Fibroblast of lung (primary cell): ENCODE measurements around the gene IFNG-AS1. TPM values are rescaled to one million over a fixed set of nuclear protein-coding genes. Genes with fewer than 3 reads are reported as not detected.

ENCODE experiments used
- DNase-seq, 2 donors: peaks; one replicate each; pipeline versions ENCODE4 v3.0.0 to v3.0.0-alpha.2; 2010; ENCODE audit warnings: low read depth in 2 of 2
- H2AFZ ChIP-seq: 2 replicates; pipeline ENCODE4 v1.5.1; 2012; ENCODE audit warnings: low read length, control low read depth, inconsistent platforms
- H3K27ac ChIP-seq: 2 replicates; pipeline ENCODE4 v1.5.1; 2011; ENCODE audit warnings: low read length, control low read depth; ENCODE audit not compliant: insufficient read depth
- H3K27me3 ChIP-seq: 2 replicates; pipeline ENCODE4 v1.5.1; 2011; ENCODE audit warnings: mild to moderate bottlenecking, low read length; ENCODE audit not compliant: control insufficient read depth, insufficient read depth
- H3K36me3 ChIP-seq: 2 replicates; pipeline ENCODE4 v1.5.1; 2011; ENCODE audit warnings: low read length; ENCODE audit not compliant: control insufficient read depth, insufficient read depth
- H3K4me1 ChIP-seq: 2 replicates; pipeline ENCODE4 v1.5.1; 2011; ENCODE audit warnings: low read length; ENCODE audit not compliant: control insufficient read depth, insufficient read depth; ENCODE audit errors: extremely low read depth
- H3K4me2 ChIP-seq: 2 replicates; pipeline ENCODE4 v1.5.1; 2011; ENCODE audit warnings: low read length, control low read depth; ENCODE audit not compliant: insufficient read depth; ENCODE audit errors: extremely low read depth
- H3K4me3 ChIP-seq, 4 experiments: fragments of 200-600 bp in 1 of 4; sonication (generic) in 1 of 4; replicated peaks in 1 of 4; 2 replicates each; pipeline ENCODE4 v1.5.1; 2011 to 2016; ENCODE audit warnings: low read length in 4 of 4, low read depth in 3 of 4, mild to moderate bottlenecking in 3 of 4, control low read depth in 2 of 4, inconsistent platforms in 1 of 4, mixed read lengths in 1 of 4; ENCODE audit not compliant: insufficient read depth in 1 of 4; ENCODE audit errors: control extremely low read depth in 1 of 4
- H3K79me2 ChIP-seq: 2 replicates; pipeline ENCODE4 v1.5.1; 2012; ENCODE audit warnings: mild to moderate bottlenecking, low read length, inconsistent platforms; ENCODE audit not compliant: control insufficient read depth, insufficient read depth
- H3K9ac ChIP-seq: 2 replicates; pipeline ENCODE4 v1.5.1; 2011; ENCODE audit warnings: mild to moderate bottlenecking, low read length, control low read depth; ENCODE audit not compliant: insufficient read depth
- H3K9me3 ChIP-seq: 2 replicates; pipeline ENCODE4 v1.5.1; 2012; ENCODE audit warnings: low read depth, low read length; ENCODE audit not compliant: control insufficient read depth, insufficient read depth
- H4K20me1 ChIP-seq: 2 replicates; pipeline ENCODE4 v1.5.1; 2011; ENCODE audit warnings: low read length; ENCODE audit not compliant: control insufficient read depth, insufficient read depth; ENCODE audit errors: extremely low read depth
- EZH2 ChIP-seq: IDR thresholded peaks from 2 replicates; pipeline ENCODE4 v1.5.1; 2012; ENCODE audit warnings: low read length, control low read depth, mild to moderate bottlenecking; ENCODE audit errors: missing control alignments
- polyA plus RNA-seq, 2 donors: library from polyadenylated mRNA; depleted of rRNA in 1 of 2; stranded (reverse) in 1 of 2; unstranded in 1 of 2; fragments of >200 nt; gene quantifications; 2 replicates each; pipeline ENCODE4 v1.2.1, GENCODE V29; 2011 to 2012; ENCODE audit warnings: missing spikeins in 1 of 2
- total RNA-seq: library from RNA; depleted of rRNA; stranded (reverse); fragments of >200 nt; gene quantifications from 2 replicates; pipeline ENCODE4 v1.2.1, GENCODE V29; 2014
- TF ChIP-seq, protein P1 (sequence below), 2 donors: IDR thresholded peaks in 1 of 2; conservative IDR thresholded peaks in 1 of 2; 1 replicate in 1 of 2; 2 replicates in 1 of 2; pipeline ENCODE4 v1.5.1; 2011 to 2012; ENCODE audit warnings: low read length in 2 of 2, control low read depth in 1 of 2, inconsistent platforms in 1 of 2, low read depth in 1 of 2, mild to moderate bottlenecking in 1 of 2

The IFNG-AS1 gene
- total and polyA plus RNA-seq, 2 donors (not counting 1 experiment from before 2014, with no cell fraction given), result not detected

DNA sequence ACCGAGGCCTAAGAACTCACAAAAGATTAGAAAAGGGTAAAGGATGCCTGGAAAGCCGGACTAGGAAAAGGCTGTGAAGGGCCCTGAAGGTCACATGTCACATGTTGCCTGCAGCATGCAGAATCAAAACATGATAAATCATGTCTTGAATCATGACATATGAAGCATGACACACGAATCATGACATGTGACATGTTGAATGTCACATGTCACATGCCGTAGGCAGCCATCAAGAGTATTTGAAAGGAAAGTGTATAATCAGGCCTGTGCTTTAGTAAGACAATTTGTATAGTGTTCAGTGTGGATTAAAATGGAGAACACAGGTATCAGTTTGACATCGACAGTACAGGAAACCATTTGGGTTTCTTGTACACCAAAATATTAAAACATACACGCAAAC, 30.8 kb downstream of the IFNG-AS1 start:
- TF ChIP-seq, protein P1, sequence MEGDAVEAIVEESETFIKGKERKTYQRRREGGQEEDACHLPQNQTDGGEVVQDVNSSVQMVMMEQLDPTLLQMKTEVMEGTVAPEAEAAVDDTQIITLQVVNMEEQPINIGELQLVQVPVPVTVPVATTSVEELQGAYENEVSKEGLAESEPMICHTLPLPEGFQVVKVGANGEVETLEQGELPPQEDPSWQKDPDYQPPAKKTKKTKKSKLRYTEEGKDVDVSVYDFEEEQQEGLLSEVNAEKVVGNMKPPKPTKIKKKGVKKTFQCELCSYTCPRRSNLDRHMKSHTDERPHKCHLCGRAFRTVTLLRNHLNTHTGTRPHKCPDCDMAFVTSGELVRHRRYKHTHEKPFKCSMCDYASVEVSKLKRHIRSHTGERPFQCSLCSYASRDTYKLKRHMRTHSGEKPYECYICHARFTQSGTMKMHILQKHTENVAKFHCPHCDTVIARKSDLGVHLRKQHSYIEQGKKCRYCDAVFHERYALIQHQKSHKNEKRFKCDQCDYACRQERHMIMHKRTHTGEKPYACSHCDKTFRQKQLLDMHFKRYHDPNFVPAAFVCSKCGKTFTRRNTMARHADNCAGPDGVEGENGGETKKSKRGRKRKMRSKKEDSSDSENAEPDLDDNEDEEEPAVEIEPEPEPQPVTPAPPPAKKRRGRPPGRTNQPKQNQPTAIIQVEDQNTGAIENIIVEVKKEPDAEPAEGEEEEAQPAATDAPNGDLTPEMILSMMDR (conservative IDR thresholded peaks at IDR 0.05 in 1 of 2, IDR thresholded peaks at IDR 0.05 in 1 of 2; ENCODE audit: low read depth in 1 of 2, low read length in 2 of 2), result no peak
- no peak for TF ChIP-seq EZH2
- Histone ChIP-seq H2AFZ (no peak overlapping the region), H3K9ac (no peak overlapping the region), H3K36me3 (no peaks in the 10 kb centered on the region), H3K27ac (no peak overlapping the region), H3K27me3 (no peaks in the 10 kb centered on the region), H3K4me3 (no peak overlapping the region), H3K4me2 (no peak overlapping the region), H3K9me3 (no peaks in the 10 kb centered on the region), H4K20me1 (no peaks in the 10 kb centered on the region), H3K79me2 (no peaks in the 10 kb centered on the region), H3K4me1 (no peaks in the 10 kb centered on the region)
- DNase-seq, result no peak

GRCh38 chr12:68020699-68021098, 31.5 kb downstream of the IFNG-AS1 start:
- no peak overlapping the region for H3K4me2 ChIP-seq
- no peaks in the 10 kb centered on the region for H3K79me2 ChIP-seq
- no peak overlapping the region for H3K9ac ChIP-seq
- H3K4me1 ChIP-seq, result no peaks in the 10 kb centered on the region
- no peaks in the 10 kb centered on the region for H3K27me3 ChIP-seq
- H3K9me3 ChIP-seq, result no peaks in the 10 kb centered on the region
- no peaks in the 10 kb centered on the region for H4K20me1 ChIP-seq
- no peaks in the 10 kb centered on the region for H3K36me3 ChIP-seq
- H2AFZ ChIP-seq, result no peak overlapping the region
- no peak for TF ChIP-seq EZH2
- TF ChIP-seq, protein P1 (conservative IDR thresholded peaks at IDR 0.05 in 1 of 2, IDR thresholded peaks at IDR 0.05 in 1 of 2; ENCODE audit: low read depth in 1 of 2, low read length in 2 of 2), result no peak
- H3K27ac ChIP-seq, result no peak overlapping the region
- H3K4me3 ChIP-seq, result no peak overlapping the region
- no peak for DNase-seq

GRCh38 chr12:68028647-68029046, 39.4 kb downstream of the IFNG-AS1 start:
- H3K36me3 ChIP-seq, result no peaks in the 10 kb centered on the region
- H3K4me2 ChIP-seq, result no peak overlapping the region
- no peak overlapping the region for H2AFZ ChIP-seq
- no peak overlapping the region for H3K27ac ChIP-seq
- H3K9me3 ChIP-seq, result no peaks in the 10 kb centered on the region
- H3K4me1 ChIP-seq, result no peaks in the 10 kb centered on the region
- H3K27me3 ChIP-seq, result no peaks in the 10 kb centered on the region
- no peaks in the 10 kb centered on the region for H4K20me1 ChIP-seq
- no peaks in the 10 kb centered on the region for H3K79me2 ChIP-seq
- TF ChIP-seq, protein P1 (conservative IDR thresholded peaks at IDR 0.05 in 1 of 2, IDR thresholded peaks at IDR 0.05 in 1 of 2; ENCODE audit: low read depth in 1 of 2, low read length in 2 of 2), result no peak
- TF ChIP-seq EZH2, result no peak
- no peak overlapping the region for H3K4me3 ChIP-seq
- H3K9ac ChIP-seq, result no peak overlapping the region
- no peak for DNase-seq
